Ishikawa (cell line): Measurements from ENCODE around the gene MTMR11.

Source experiments
- CEBPB ChIP-seq: IDR thresholded peaks from 2 replicates; pipeline ENCODE4 v1.6.1; 2012
- CREB1 ChIP-seq: IDR thresholded peaks from 2 replicates; pipeline ENCODE4 v1.6.1; 2012; ENCODE audit warnings: low read depth
- EGR1 ChIP-seq: IDR thresholded peaks from 2 replicates; pipeline ENCODE4 v1.6.1; 2012
- EP300 ChIP-seq: IDR thresholded peaks from 2 replicates; pipeline ENCODE4 v1.6.1; 2012; ENCODE audit warnings: borderline replicate concordance
- FOXM1 ChIP-seq: IDR thresholded peaks from 2 replicates; pipeline ENCODE4 v1.6.1; 2012; ENCODE audit warnings: low read depth, borderline replicate concordance
- MAX ChIP-seq: IDR thresholded peaks from 2 replicates; pipeline ENCODE4 v1.6.1; 2012
- NFIC ChIP-seq: IDR thresholded peaks from 2 replicates; pipeline ENCODE4 v1.6.1; 2012
- RAD21 ChIP-seq: IDR thresholded peaks from 2 replicates; pipeline ENCODE4 v1.6.1; 2012; ENCODE audit warnings: low read depth
- REST ChIP-seq: IDR thresholded peaks from 2 replicates; pipeline ENCODE4 v1.6.1; 2012; ENCODE audit warnings: low read depth, mild to moderate bottlenecking
- TAF1 ChIP-seq: IDR thresholded peaks from 2 replicates; pipeline ENCODE4 v1.6.1; 2012; ENCODE audit warnings: low read depth, mild to moderate bottlenecking
- TCF12 ChIP-seq: IDR thresholded peaks from 2 replicates; pipeline ENCODE4 v1.6.1; 2012; ENCODE audit warnings: low read depth
- TEAD4 ChIP-seq: IDR thresholded peaks from 2 replicates; pipeline ENCODE4 v1.6.1; 2012
- USF1 ChIP-seq: IDR thresholded peaks from 2 replicates; pipeline ENCODE4 v1.6.1; 2012
- YY1 ChIP-seq: IDR thresholded peaks from 2 replicates; pipeline ENCODE4 v1.6.1; 2012; ENCODE audit warnings: low read depth
- ZBTB7A ChIP-seq: IDR thresholded peaks from 2 replicates; pipeline ENCODE4 v1.6.1; 2012; ENCODE audit warnings: low read depth

Gene MTMR11

GRCh38 chr1:149885339-149886120, 51.1 kb downstream of the MTMR11 start:
- TF ChIP-seq EGR1 (no peak), TCF12 (no peak), FOXM1 (peak; percentile 81; the same call in 1 of the 2 replicates), CREB1 (no peak), EP300 (0 out of 2 replicates have a peak, but pooled peaks have one; percentile 11), NFIC (peak; percentile 56; the same call in 1 of the 2 replicates), ZBTB7A (no peak)

- TF ChIP-seq CEBPB = no peak
- TF ChIP-seq USF1 = no peak
- no peak for TF ChIP-seq TEAD4
- TF ChIP-seq NFIC = no peak
- TF ChIP-seq TCF12 = no peak
- no peak for TF ChIP-seq REST
- no peak for TF ChIP-seq FOXM1
- TF ChIP-seq EGR1 = no peak
- TF ChIP-seq MAX = no peak
- no peak for TF ChIP-seq RAD21
- TF ChIP-seq EP300 = no peak
- no peak for TF ChIP-seq CREB1
- no peak for TF ChIP-seq YY1
- TF ChIP-seq ZBTB7A = no peak
- TF ChIP-seq TAF1 = no peak
Measured at GRCh38 chr1:149884433-149885338, 52.0 kb downstream of the MTMR11 start.

GRCh38 chr1:149883598-149884247, 53.0 kb downstream of the MTMR11 start:
- no peak for TF ChIP-seq TEAD4

GRCh38 chr1:149881876-149882275, 54.8 kb downstream of the MTMR11 start:
- TF ChIP-seq YY1 (no peak), TAF1 (no peak), CEBPB (no peak), FOXM1 (no peak), USF1 (no peak)

- no peak for TF ChIP-seq MAX
- TF ChIP-seq USF1 = no peak
- no peak for TF ChIP-seq EGR1
- no peak for TF ChIP-seq FOXM1
- no peak for TF ChIP-seq RAD21
- TF ChIP-seq NFIC = no peak
- TF ChIP-seq TCF12 = no peak
- no peak for TF ChIP-seq TAF1
- no peak for TF ChIP-seq CEBPB
- no peak for TF ChIP-seq YY1
- TF ChIP-seq REST = no peak
Measured at GRCh38 chr1:149879556-149879955, 57.1 kb downstream of the MTMR11 start.
